ENCODE measurements around the gene SCAMP4. TPM values are rescaled to one million over a fixed set of nuclear protein-coding genes. Genes with fewer than 3 reads are reported as not detected.

SCAMP4 gene
- total and polyA plus RNA-seq, 2 experiments from 2014 or later = 39.4 to 106 TPM

DNA sequence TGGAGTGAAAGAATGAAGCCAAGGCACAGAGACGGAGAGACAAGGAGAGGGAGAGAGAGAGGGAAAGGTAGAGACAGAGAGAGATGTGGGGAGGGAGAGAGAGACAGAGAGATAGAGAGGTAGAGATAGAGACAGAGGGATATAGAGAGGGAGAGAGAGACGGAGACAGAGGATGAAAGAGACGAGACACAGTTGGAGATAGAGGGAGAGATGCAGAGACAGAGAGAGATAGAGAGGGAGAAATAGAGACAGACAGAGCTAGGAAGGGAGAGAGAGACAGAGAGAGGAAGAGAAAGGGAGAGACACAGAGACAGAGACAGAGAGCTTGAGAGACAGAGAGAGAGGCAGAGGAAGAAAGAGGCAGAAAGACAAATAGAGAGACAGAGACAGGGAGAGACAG lies 31.2 kb downstream of the SCAMP4 start:
- DNase-seq (ENCODE audit: low spot score) = no peak
- H3K4me3 Mint-ChIP-seq = no peak overlapping the region
- no peak overlapping the region for H2AFZ ChIP-seq
- no peak for ATAC-seq
- peaks cover 7% of the 10 kb centered on the region; the same call in 2 of the 3 replicates for H3K36me3 Mint-ChIP-seq (ENCODE audit: low read depth)
- H3K27me3 ChIP-seq (ENCODE audit: insufficient read depth) = peaks cover 3% of the 10 kb centered on the region; the same call in 1 of the 2 replicates
- peaks cover 24% of the 10 kb centered on the region for H3K27me3 Mint-ChIP-seq (ENCODE audit: insufficient read depth, low read depth, poor library complexity)
- H3K27ac ChIP-seq (ENCODE audit: low read depth) = no peak overlapping the region
- TF ChIP-seq STAT1 (IDR thresholded peaks at IDR 0.05; ENCODE audit: unreplicated experiment) (no peak), NANOG (IDR thresholded peaks at IDR 0.05; ENCODE audit: borderline replicate concordance) (no peak)
- peaks cover 10% of the 10 kb centered on the region for H3F3A ChIP-seq (replicated peaks; ENCODE audit: low read depth)
- H3K36me3 ChIP-seq (ENCODE audit: insufficient read depth) = no peaks in the 10 kb centered on the region
- peaks cover 18% of the 10 kb centered on the region for H3K9me3 Mint-ChIP-seq
- no peaks in the 10 kb centered on the region for H3K9me2 ChIP-seq (ENCODE audit: insufficient read depth)
- no peak overlapping the region for H3K4me3 ChIP-seq
- H3K4me1 ChIP-seq (ENCODE audit: insufficient read depth) = peaks cover 8% of the 10 kb centered on the region; the same call in 1 of the 2 replicates
- H3K4me1 Mint-ChIP-seq = peaks cover 6% of the 10 kb centered on the region
- H3K79me2 ChIP-seq (replicated peaks; ENCODE audit: insufficient read depth) = no peaks in the 10 kb centered on the region
- no peak overlapping the region; the same call in 1 of the 2 replicates for H3K27ac Mint-ChIP-seq
- H3K4me2 ChIP-seq = no peak overlapping the region
- H4K20me1 ChIP-seq (replicated peaks; ENCODE audit: insufficient read depth) = no peaks in the 10 kb centered on the region; the same call in 1 of the 2 replicates

DNA sequence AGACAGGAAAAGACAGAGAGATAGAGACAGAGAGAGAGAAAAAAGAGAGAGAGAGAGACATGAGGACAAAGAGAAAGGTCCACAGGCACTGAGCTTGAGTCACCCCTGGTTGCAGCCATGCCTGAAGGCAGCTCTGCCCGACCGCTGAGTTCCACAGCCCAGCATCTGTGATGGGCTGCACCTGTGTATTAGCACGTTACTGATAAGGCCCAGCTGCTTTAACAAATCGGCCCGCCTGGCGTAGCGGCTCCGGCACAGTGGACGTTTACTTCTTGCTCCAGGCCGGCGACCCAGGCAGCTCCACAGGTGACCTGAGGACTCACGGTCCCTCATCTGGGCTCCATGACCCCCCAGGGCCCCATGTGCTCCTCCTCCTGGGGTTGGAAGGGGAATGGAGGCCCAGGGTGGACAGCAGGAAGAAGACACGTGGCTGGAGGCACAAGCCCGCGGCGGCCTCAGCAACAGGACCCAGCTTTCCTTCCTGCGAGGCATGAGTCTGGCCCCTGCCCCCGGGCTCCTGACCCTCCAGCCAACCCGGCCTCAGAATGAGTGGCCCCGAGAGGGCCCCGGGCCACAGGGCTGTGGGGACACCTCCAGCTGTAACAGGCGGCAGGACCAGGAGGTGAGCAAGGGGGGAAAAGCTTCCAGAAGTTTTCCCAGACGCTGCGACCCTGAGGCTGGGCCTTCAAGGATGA lies 31.9 kb downstream of the SCAMP4 start:
- no peak overlapping the region; the same call in 1 of the 2 replicates for H3K27ac Mint-ChIP-seq
- no peak for TF ChIP-seq EZH2 (IDR thresholded peaks at IDR 0.05; ENCODE audit: low read depth, unreplicated experiment)
- TF ChIP-seq ZNF331 (CRISPR knock-in tag; IDR thresholded peaks at IDR 0.05; ENCODE audit: low read depth) = no peak
- TF ChIP-seq, protein P1, sequence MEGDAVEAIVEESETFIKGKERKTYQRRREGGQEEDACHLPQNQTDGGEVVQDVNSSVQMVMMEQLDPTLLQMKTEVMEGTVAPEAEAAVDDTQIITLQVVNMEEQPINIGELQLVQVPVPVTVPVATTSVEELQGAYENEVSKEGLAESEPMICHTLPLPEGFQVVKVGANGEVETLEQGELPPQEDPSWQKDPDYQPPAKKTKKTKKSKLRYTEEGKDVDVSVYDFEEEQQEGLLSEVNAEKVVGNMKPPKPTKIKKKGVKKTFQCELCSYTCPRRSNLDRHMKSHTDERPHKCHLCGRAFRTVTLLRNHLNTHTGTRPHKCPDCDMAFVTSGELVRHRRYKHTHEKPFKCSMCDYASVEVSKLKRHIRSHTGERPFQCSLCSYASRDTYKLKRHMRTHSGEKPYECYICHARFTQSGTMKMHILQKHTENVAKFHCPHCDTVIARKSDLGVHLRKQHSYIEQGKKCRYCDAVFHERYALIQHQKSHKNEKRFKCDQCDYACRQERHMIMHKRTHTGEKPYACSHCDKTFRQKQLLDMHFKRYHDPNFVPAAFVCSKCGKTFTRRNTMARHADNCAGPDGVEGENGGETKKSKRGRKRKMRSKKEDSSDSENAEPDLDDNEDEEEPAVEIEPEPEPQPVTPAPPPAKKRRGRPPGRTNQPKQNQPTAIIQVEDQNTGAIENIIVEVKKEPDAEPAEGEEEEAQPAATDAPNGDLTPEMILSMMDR (conservative IDR thresholded peaks at IDR 0.05; ENCODE audit: low read depth in 2 of 2) = no peak
- no peak for TF ChIP-seq CREB1 (CRISPR knock-in tag; IDR thresholded peaks at IDR 0.05; ENCODE audit: low read depth)
- no peak for TF ChIP-seq POLR2AphosphoS5 (IDR thresholded peaks at IDR 0.05; ENCODE audit: low read depth)
- TF ChIP-seq, protein P2, sequence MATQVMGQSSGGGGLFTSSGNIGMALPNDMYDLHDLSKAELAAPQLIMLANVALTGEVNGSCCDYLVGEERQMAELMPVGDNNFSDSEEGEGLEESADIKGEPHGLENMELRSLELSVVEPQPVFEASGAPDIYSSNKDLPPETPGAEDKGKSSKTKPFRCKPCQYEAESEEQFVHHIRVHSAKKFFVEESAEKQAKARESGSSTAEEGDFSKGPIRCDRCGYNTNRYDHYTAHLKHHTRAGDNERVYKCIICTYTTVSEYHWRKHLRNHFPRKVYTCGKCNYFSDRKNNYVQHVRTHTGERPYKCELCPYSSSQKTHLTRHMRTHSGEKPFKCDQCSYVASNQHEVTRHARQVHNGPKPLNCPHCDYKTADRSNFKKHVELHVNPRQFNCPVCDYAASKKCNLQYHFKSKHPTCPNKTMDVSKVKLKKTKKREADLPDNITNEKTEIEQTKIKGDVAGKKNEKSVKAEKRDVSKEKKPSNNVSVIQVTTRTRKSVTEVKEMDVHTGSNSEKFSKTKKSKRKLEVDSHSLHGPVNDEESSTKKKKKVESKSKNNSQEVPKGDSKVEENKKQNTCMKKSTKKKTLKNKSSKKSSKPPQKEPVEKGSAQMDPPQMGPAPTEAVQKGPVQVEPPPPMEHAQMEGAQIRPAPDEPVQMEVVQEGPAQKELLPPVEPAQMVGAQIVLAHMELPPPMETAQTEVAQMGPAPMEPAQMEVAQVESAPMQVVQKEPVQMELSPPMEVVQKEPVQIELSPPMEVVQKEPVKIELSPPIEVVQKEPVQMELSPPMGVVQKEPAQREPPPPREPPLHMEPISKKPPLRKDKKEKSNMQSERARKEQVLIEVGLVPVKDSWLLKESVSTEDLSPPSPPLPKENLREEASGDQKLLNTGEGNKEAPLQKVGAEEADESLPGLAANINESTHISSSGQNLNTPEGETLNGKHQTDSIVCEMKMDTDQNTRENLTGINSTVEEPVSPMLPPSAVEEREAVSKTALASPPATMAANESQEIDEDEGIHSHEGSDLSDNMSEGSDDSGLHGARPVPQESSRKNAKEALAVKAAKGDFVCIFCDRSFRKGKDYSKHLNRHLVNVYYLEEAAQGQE (IDR thresholded peaks at IDR 0.05; ENCODE audit: unreplicated experiment) = no peak
- no peak for TF ChIP-seq JUNB (IDR thresholded peaks at IDR 0.05; ENCODE audit: unreplicated experiment)
- TF ChIP-seq, protein P3, sequence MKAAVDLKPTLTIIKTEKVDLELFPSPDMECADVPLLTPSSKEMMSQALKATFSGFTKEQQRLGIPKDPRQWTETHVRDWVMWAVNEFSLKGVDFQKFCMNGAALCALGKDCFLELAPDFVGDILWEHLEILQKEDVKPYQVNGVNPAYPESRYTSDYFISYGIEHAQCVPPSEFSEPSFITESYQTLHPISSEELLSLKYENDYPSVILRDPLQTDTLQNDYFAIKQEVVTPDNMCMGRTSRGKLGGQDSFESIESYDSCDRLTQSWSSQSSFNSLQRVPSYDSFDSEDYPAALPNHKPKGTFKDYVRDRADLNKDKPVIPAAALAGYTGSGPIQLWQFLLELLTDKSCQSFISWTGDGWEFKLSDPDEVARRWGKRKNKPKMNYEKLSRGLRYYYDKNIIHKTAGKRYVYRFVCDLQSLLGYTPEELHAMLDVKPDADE (IDR thresholded peaks at IDR 0.05) = no peak
- no peak for TF ChIP-seq EZH2phosphoT487 (IDR thresholded peaks at IDR 0.05; ENCODE audit: unreplicated experiment)
- TF ChIP-seq ZNF114 (CRISPR knock-in tag; IDR thresholded peaks at IDR 0.05) = no peak

More for the DNA sequence above, 31.9 kb downstream of the SCAMP4 start:
- H3K27ac ChIP-seq (ENCODE audit: low read depth) = no peak overlapping the region
- H3K27me3 Mint-ChIP-seq (ENCODE audit: insufficient read depth, low read depth, poor library complexity) = peaks cover 18% of the 10 kb centered on the region
- H3K4me3 Mint-ChIP-seq = no peak overlapping the region; the same call in 2 of the 3 replicates
- peaks cover 13% of the 10 kb centered on the region; the same call in 2 of the 3 replicates for H3K9me3 Mint-ChIP-seq
- peaks cover 7% of the 10 kb centered on the region for H3F3A ChIP-seq (replicated peaks; ENCODE audit: low read depth)
- H3K4me3 ChIP-seq = no peak overlapping the region
- H3K9me2 ChIP-seq (ENCODE audit: insufficient read depth) = no peaks in the 10 kb centered on the region
- no peak overlapping the region for H2AFZ ChIP-seq
- peaks cover 6% of the 10 kb centered on the region for H3K4me1 Mint-ChIP-seq
- H3K79me2 ChIP-seq (replicated peaks; ENCODE audit: insufficient read depth) = peaks cover 3% of the 10 kb centered on the region
- no peak overlapping the region for H3K4me2 ChIP-seq
- H4K20me1 ChIP-seq (replicated peaks; ENCODE audit: insufficient read depth) = no peaks in the 10 kb centered on the region; the same call in 1 of the 2 replicates
- H3K36me3 Mint-ChIP-seq (ENCODE audit: low read depth) = peaks cover 2% of the 10 kb centered on the region; the same call in 2 of the 3 replicates
- H3K4me1 ChIP-seq (ENCODE audit: insufficient read depth) = peaks cover 8% of the 10 kb centered on the region; the same call in 1 of the 2 replicates
- DNase-seq (ENCODE audit: low spot score) (no peak), ATAC-seq (no peak)
- no peaks in the 10 kb centered on the region for H3K27me3 ChIP-seq (ENCODE audit: insufficient read depth)
- H3K36me3 ChIP-seq (ENCODE audit: insufficient read depth) = no peaks in the 10 kb centered on the region

All from GM23338 (cell line).